ENCODE results near the gene LMNTD2.

Gene LMNTD2

DNA sequence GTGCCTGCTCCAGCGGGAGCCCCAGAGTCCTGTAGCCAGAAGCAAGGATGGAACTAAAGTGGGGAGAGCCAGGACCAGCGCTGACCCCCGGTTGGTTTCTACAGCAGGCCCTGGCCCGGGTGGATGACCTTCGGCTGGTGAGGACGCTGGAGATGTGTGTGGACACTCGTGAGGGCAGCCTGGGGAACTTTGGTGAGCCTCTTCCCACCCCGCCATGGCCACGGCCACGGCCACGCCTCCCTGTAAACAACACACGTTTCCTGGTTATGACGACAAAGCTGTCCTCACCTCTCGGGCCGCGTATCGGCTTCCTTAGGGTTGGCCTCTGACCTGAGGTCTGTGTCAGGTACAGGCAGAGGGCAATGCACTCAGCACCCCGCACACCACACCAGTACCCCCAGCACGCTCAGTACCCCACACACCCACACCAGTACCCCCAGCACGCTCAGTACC, 19.1 kb downstream of the LMNTD2 start:
- Histone ChIP-seq H3K4me2 (ENCODE audit: low read length) (no peak overlapping the region), H3K9me3 (ENCODE audit: control insufficient read depth, low read length) (no peaks in the 10 kb centered on the region), H3K27ac (no peak overlapping the region), H3K4me3 (ENCODE audit: low read depth, low read length) (no peak overlapping the region), H2AFZ (no peak overlapping the region), H3K79me2 (no peaks in the 10 kb centered on the region), H3K27me3 (ENCODE audit: control insufficient read depth, insufficient read depth, low read length) (no peaks in the 10 kb centered on the region), H3K4me1 (no peaks in the 10 kb centered on the region), H3K9ac (no peak overlapping the region), H3K36me3 (ENCODE audit: control insufficient read depth, insufficient read depth, low read length) (no peaks in the 10 kb centered on the region)
- TF ChIP-seq, protein P1, sequence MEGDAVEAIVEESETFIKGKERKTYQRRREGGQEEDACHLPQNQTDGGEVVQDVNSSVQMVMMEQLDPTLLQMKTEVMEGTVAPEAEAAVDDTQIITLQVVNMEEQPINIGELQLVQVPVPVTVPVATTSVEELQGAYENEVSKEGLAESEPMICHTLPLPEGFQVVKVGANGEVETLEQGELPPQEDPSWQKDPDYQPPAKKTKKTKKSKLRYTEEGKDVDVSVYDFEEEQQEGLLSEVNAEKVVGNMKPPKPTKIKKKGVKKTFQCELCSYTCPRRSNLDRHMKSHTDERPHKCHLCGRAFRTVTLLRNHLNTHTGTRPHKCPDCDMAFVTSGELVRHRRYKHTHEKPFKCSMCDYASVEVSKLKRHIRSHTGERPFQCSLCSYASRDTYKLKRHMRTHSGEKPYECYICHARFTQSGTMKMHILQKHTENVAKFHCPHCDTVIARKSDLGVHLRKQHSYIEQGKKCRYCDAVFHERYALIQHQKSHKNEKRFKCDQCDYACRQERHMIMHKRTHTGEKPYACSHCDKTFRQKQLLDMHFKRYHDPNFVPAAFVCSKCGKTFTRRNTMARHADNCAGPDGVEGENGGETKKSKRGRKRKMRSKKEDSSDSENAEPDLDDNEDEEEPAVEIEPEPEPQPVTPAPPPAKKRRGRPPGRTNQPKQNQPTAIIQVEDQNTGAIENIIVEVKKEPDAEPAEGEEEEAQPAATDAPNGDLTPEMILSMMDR (IDR thresholded peaks at IDR 0.05) = no peak

DNA sequence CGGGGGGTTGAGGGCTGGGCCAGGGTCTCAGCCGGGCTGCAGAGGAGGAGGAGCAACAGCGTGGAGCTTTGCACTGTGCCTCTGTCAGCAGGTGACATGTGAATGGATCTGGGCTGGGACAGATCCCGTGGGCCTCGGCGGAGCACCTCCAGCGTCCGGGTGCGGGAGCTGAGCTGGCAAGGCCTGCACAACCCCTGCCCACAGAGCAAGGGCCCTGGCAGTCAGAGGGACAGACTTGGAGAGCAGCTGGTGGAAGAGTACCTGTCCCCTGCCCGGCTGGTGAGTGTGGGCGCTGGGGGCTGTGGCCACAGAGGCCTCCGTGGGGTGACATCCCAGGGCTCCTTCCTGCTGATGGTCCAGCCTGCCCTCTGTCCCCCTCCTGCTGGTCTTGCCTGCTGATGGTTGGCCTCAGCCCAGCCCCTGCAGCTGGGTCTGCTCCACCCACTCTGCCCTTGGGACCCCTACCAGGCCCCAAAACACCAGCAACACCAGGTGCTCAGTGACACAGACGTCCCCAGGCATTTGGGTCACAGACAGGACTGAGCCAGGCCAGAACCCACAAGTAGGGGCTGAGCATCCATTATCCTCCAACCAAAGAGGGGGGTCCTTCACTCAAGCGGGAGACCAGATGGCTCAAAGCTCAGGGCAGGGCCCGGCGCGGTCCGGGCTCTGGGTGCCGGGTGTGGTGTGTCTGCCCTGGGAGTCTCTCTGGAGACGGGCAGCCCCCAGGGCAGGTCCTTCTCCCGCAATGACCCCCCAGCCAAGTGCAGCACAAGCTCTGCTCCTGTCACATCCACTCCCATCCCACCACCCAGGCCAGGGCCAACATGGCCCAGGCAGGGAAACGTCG, 19.7 kb downstream of the LMNTD2 start:
- Histone ChIP-seq H3K27ac (no peak overlapping the region), H3K9ac (no peak overlapping the region), H3K79me2 (no peaks in the 10 kb centered on the region), H2AFZ (no peak overlapping the region), H3K9me3 (ENCODE audit: control insufficient read depth, low read length) (no peaks in the 10 kb centered on the region), H3K4me2 (ENCODE audit: low read length) (no peak overlapping the region), H3K4me1 (no peaks in the 10 kb centered on the region), H3K27me3 (ENCODE audit: control insufficient read depth, insufficient read depth, low read length) (no peaks in the 10 kb centered on the region), H3K36me3 (ENCODE audit: control insufficient read depth, insufficient read depth, low read length) (no peaks in the 10 kb centered on the region), H3K4me3 (ENCODE audit: low read depth, low read length) (no peak overlapping the region)
- TF ChIP-seq, protein P1 (IDR thresholded peaks at IDR 0.05) = no peak

DNA sequence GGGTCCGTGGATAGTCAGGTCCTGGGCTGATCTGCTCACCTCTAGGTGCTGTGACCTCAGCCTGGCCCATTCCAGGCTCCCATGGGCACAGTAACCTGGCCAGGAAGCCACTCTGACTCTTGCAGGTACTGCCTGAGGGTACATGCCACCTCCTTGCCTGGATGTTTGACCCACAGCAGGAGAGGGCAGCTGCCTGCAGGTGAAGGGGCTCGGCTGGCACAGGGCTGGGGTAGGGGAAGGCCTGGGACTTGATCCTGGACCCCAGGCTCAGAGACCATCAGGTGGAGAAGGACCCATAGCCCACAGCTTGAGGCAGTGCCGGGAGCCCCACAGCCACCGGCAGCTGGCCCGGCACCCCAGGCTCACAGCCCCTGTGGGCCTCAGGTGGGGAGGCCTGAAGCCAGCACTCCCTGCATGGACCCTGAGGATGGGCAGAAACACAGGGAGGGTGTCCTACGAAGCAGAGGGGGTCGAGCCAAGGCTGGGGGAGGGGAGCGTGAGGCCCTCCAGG, 20.5 kb downstream of the LMNTD2 start:
- H3K9ac ChIP-seq = no peak overlapping the region
- no peak overlapping the region for H3K4me3 ChIP-seq (ENCODE audit: low read depth, low read length)
- no peak overlapping the region for H2AFZ ChIP-seq
- H3K4me2 ChIP-seq (ENCODE audit: low read length) = no peak overlapping the region
- TF ChIP-seq, protein P1 (IDR thresholded peaks at IDR 0.05) = no peak
- no peaks in the 10 kb centered on the region for H3K4me1 ChIP-seq
- no peaks in the 10 kb centered on the region for H3K27me3 ChIP-seq (ENCODE audit: control insufficient read depth, insufficient read depth, low read length)
- no peaks in the 10 kb centered on the region for H3K79me2 ChIP-seq
- H3K36me3 ChIP-seq (ENCODE audit: control insufficient read depth, insufficient read depth, low read length) = no peaks in the 10 kb centered on the region
- H3K9me3 ChIP-seq (ENCODE audit: control insufficient read depth, low read length) = no peaks in the 10 kb centered on the region
- H3K27ac ChIP-seq = no peak overlapping the region

DNA sequence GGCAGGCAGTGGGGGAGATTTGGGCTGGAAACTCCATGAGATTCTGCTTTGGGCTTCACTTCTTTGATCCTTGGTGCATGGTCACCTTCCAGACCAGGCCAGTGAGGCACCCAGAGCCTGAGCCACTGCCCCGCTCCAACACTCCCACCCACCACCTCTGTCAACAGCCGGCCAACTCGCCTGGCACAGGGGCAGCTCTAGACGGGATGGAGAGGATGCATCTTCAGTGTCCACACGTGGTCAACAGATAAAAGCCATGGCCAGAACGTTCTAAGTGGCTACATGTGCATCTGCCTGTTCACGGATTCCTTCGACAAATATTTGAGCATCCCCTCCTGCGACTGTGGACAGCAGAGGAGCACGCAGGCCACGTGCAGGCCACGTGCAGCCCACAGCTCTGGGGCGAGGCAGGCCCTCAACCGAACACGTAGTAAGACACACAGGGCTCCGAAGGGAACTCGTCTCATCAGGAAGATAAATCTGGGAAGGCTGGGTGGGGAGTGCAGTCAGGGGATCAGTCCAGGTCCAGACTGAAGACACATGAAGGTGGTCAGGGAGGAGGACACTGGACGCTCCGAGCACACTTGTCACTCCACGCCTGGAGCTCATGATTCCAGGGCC, 22.0 kb downstream of the LMNTD2 start:
- Histone ChIP-seq H3K36me3 (ENCODE audit: control insufficient read depth, insufficient read depth, low read length) (no peaks in the 10 kb centered on the region), H3K4me3 (ENCODE audit: low read depth, low read length) (no peak overlapping the region), H3K4me2 (ENCODE audit: low read length) (no peak overlapping the region), H3K9me3 (ENCODE audit: control insufficient read depth, low read length) (no peaks in the 10 kb centered on the region), H3K27ac (no peak overlapping the region), H3K79me2 (no peaks in the 10 kb centered on the region), H3K27me3 (ENCODE audit: control insufficient read depth, insufficient read depth, low read length) (no peaks in the 10 kb centered on the region), H3K4me1 (no peaks in the 10 kb centered on the region), H3K9ac (no peak overlapping the region), H2AFZ (no peak overlapping the region)
- TF ChIP-seq, protein P1 (IDR thresholded peaks at IDR 0.05) = no peak
